GM11168 (cell line): ENCODE results near the gene TENM3.

ENCODE experiments used
- in situ Hi-C: fragments of 300-500 bp; cut with MboI; formaldehyde crosslinking; loops from one replicate; pipeline ENCODE4 v1.12.0; 2022; ENCODE audit warnings: low sequenced_read_pairs; ENCODE audit not compliant: unreplicated experiment

The TENM3 gene

DNA sequence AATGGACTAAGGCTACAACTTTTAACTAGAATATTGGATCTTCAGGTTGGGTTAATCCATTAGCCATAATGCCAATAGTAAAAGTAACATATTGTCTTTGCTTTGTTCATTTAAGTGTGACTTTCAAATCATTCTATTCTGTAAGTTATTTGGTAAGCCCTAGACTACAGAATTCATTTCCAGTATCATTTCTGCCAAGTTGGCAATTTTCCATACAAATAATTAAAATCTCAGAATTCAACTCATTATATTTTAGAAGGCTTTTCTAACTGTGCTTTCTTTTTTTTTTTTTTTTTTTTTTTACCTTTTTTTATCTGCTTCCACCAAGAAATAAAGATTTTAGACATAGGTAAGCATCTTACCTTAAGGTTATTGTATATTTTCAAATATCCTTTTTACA, 500.6 kb downstream of the TENM3 start:
- in situ Hi-C loops = no loop called here

DNA sequence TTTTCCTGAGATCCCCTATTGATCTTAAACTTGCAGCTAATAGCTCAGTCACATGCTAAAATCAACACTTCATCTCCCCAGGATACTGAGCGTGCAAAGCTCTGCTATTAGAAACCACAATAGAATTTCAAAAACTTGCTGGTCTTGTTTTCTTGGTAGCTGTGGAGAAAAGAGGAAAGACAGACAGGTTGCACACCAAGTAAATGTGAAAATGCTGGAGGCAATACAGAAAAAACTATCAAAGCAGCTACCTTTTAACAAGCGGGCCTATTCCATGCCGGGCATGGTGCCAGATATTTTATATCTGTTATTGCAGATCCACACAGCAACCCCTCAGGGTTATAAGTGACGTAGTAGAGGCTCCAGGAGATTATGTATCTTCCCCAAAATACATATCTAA, 502.0 kb downstream of the TENM3 start:
- in situ Hi-C loops = no loop called here

DNA sequence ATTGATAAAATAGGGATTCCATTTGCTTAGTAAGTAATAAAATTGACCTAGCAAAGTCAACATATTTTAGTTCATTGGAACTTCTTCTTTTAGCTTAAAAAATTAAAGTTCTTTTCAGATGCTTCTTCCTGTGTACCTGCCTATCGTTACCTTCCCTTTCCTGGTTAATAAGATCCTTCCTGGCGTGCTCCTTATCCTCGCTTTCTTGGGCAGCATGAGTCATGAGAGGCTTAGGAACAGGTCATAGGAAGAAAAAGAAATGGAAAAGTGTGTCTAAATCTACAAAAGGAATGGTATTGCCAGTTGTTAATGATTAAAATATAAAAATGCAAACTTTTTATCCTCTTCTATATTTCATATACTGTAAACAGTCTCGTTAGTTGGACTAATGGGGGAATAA, 503.7 kb downstream of the TENM3 start:
- in situ Hi-C loops = no loop called here

DNA sequence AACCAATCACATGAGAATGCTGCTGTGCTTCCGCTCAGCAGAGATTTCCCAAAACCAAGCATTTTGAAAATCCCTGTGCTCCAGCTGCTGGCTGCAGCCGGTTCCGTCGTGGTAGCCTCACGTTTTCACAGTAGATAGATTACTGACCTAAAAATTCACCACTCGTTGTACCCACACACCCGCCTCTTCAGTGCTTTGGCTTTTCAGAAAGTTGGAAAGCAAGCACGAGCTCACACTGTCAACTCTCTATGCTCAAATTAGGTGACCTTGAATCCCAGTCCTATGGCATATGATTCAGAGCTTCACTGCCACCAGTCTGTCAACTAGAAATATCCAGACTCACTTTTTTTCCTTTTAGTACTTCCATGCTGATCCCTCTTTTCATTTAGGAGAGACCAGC, 505.1 kb downstream of the TENM3 start:
- in situ Hi-C loops = no loop called here

DNA sequence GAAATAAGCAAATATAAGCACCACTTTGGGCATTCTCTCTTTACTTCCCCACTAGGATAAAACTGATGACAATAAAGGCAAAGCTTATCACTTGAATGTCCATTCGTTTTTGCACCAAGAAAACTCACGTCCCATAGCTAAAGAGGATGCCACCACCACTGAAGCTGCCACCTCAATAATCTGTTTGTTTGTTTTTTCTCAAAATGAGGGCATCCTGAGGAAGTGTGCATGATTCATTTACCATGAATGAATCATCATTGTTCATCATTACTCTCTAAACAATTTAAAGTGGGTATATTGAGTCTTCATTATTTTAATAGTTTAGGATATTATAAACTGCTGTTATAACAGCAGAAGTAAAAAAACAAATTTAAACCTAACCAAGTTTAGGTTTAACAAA, 505.7 kb downstream of the TENM3 start:
- in situ Hi-C loops = no loop called here

DNA sequence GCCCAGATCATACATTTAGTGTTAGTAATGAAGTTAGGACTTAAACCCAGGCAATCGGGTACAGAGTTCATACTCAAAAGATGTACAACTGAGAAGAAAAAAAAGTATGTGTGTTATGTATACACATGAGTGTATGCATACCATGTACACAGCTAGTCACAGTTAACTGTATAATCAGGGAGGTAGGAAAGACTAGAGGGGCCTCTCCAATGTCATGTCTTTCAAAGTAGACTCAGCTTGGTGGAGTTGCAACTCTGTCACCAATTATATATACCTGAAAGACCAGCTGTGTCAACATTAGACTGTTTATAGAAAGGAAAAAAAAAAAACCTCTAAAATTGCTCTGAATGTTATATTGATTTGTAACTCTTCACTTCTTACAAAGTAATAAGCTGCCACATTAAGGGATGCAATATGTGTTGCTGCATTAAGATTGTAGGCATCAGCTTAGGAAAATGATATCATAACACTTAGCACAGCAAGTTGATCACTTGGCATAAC, 506.5 kb downstream of the TENM3 start:
- in situ Hi-C loops = no loop called here

DNA sequence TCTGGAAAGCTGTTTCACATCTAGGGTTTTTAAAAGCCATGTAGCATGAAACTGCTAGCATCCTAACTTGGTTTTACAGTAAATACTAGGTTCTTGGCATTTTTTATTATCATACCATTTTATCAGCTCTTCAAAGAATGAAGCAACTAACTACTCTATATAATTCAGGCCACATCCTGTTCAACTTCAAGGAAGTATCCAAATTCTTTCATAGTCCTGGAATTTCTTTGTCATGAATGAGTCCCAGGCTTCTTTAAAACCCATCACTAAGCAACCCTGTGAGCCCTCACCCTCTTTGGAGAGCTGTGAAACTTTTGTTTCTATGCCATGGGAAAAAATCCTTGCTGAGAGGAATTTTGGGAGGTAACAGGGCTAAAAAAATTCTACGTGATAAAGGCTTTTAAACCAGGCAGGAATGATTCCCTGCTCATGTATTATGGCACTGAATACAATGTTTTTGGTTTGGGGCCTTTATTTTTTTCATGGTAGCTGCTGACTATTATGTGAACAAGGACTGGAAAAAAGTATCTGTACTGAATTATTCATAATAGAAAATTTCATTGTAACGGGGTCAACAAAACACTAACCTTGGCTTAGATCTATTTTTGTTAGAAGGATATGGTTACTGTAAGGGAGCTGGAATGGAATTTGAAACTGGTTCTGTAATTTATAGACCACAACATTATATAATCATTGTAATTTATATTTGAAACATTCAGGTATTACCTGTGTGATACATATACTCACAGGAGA, 509.1 kb downstream of the TENM3 start:
- in situ Hi-C loops = no loop called here

DNA sequence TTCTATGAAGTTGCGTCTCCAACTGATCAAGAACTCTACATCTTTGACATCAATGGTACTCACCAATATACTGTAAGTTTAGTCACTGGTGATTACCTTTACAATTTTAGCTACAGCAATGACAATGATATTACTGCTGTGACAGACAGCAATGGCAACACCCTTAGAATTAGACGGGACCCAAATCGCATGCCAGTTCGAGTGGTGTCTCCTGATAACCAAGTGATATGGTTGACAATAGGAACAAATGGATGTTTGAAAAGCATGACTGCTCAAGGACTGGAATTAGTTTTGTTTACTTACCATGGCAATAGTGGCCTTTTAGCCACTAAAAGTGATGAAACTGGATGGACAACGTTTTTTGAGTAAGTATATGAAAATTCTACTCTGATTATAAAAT, 511.7 kb downstream of the TENM3 start:
- in situ Hi-C loops = no loop called here

DNA sequence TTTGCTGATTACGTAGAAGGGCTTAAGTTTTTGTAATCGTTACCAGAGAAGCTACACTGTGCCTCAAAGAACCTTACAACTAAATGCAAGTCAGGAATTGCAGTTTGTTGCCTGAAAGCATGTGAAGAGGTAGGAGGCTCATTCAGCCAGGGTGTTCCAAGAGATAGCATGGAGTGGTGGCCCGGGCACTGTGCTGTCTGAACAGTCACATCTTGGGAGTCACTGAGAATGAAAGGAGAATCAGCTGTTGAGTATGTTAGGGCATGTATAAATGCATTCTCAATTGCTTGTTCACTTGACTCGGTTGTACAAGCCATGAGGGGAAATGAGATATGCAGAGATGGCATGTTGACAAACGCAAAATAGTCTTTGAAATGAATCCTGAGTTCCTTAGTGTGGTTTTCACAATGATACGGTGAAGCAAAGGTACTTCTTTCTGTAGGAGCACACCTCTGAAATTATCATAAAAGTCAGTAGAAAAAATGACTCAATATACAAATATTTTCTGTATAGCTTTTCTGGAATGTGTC, 513.0 kb downstream of the TENM3 start:
- in situ Hi-C loops = no loop called here

DNA sequence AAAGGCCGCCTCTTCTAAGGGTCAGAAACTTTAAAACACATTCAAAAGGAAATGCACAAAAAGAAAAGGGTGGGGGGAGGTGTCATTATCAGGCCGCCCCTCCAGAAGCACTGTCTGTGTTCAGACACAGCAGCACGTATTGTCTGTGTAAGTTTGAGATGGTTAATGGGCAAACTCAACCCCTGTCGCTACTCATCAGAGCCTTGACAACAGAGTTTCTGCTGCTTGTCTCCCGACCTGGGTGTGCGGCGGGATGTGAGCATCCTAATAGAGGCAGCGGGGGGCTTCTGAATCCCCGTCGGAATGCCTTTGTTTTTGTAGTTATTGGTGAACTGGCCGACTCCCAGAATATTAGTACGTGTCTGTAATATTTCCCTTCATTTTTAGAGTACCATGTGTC, 515.1 kb downstream of the TENM3 start:
- in situ Hi-C loops = no loop called here

DNA sequence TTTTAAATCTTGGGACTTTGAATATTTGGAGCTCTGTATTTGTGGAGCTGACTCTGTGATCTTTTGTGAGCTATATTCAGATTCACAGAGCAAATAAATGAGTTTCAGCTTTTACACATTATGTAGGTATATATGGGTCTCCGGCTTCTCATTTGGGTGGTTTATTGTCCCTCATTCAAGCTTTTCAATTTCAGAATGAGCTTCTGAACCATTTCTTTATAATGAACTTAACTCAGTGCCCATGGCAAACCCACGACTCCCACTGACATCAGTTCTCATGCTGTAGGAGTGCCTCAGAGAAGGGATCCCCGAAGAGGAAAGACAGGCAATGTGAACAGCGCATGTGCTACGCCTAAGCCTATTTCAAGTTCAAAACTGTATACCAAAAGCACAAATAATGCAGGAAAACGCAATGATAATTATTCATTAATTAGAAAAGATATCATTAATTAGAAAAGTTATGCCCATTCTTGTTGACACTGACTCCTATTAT, 517.4 kb downstream of the TENM3 start:
- in situ Hi-C loops = no loop called here

DNA sequence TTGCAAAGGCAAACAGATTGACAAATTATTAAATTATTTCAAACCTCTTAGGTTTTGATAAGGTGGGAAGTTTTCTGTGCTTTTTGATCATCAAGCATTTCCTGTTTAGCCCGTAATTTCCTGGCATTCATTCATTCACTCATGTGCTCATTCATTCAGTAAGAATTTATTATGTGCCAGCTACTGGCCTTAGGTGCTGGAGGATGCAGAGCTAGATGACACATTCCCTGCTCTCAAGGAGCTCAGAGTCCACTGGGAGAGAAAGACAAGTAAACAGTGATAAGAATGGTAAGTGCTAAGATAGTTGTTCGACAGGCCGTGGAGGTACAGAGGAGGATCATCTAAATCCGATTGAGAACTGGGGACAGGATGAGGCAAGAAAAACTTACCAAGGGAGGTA, 520.9 kb downstream of the TENM3 start:
- in situ Hi-C loops = no loop called here

DNA sequence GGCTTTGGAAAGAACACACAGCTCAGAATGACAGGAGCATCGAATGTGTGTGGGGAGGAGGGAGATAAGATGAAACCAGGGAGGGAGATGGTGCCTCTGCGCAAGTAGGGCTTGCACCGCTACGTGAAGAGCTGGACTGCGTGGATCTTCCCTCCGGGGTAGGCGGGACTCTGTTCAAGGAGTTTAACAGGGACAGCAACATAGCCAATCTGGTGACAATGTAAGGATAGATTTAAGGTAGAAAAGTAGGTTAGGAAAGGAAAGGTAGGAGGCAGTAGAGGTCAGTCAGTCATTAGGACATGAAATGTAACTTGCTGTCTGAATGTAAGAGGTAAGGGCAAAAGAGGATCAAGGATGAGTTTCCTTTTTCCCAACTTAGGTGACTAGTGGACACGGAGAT, 521.4 kb downstream of the TENM3 start:
- in situ Hi-C loops = no loop called here

DNA sequence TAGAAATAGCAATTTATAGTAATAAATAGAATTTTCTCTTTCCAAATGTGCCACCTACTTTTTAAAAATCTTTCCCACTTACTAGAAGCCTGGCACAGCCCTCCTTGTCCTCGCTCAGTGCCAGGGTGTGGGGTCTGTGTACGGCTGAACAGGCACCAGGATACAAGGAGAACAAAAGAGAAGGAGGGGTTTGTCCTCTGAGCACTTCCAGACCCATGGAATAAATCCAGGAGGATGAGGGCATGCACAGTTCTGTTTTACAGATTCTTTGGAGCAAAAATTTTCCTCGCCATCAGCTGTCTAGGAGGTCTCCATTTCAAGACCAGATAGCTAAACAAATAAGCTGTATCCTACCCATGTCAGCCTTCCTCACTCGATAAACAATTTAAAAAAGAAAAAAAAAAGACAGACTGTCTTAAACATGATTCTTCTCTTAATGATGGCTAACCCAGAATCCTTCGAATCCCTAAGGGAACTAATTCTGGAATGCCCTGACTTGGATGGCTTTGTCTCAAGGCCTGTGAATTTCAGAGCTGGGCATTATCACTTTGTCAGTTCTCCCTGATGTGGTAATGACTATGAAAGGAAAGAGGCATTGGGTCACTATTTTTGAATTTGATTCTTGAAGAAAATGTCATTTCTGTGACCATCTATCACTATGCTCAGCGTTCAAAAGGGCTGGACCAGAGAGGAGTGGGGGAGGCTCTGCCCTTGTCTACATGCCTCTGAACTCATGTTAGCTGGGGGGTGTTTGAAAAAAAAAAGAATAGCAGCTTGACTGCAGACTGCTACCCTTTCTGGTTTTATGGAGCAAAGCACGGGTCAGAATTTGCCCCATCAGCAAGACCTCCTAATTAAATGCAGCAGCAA, 523.0 kb downstream of the TENM3 start:
- in situ Hi-C loops = no loop called here

DNA sequence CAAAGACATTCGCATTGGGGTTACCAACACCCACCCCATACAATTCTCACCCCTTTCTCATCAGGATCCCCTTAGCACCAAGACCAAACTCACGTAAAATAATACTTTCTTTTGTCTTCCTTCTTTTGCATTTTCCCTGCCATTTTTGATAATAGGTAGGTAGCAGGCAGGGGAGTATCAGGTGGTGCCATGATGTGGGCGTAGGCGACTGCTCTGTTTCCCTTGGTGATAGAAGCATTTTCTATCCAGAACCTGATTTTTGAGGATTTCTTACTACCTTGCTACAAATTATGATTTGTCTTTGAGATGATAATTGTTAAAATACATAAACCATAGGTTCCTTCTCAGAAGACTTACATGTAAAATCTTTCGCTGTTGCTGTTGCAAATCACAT, 523.7 kb downstream of the TENM3 start:
- in situ Hi-C loops = no loop called here

DNA sequence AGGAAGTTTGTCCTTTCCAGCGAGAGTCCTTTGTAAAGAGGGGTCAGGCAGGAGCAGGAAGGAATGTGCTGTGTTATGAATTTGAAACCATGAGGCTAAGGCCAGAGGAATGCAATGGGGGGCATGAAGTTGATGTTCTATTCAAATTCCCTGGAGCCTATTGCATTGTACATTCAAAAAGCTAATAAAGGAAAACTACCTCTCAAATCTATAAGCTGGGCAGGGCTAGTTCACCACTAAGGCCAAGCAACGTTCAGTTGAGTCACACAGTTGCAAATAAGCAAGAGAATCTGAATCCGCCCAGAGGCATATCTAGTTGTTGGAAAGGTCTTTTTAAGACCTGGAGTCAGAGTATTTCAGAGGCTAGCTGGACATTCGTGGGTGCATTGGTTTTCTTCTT, 525.6 kb downstream of the TENM3 start:
- in situ Hi-C loops = no loop called here

DNA sequence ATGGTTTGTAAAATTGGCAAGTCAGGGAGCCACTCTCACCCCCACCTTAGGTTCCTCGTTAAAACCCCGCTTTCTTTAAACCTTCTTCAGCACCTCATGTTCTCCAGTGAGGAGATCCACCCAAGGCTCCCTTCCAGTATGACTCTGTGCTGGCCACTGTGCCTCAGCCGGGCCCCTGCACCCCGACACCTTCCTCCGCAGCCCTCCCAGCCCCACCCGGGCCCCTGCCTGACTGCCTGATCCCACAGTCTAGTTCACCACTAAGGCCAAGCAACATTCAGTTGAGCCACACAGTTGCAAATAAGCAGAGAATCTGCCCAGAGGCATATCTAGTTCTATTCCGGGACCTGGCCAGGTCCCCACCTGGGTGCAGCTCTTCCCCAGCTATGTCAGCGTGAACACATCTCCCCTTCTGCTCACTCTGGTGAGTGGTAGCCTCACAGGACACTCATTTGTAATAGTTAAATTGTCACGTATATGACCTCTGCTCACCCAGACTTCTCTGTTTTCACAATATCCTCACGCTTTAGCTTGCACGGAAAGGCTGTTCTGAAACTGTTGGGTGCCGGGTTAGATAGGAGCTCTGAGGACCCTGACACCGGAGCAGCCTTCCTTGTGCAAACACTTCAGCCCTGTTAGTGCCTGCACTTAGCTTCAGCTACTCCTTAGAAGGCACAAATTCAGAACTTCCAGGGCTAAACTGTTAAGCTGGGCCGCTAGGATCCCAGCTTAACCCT, 527.2 kb downstream of the TENM3 start:
- in situ Hi-C loops = no loop called here

DNA sequence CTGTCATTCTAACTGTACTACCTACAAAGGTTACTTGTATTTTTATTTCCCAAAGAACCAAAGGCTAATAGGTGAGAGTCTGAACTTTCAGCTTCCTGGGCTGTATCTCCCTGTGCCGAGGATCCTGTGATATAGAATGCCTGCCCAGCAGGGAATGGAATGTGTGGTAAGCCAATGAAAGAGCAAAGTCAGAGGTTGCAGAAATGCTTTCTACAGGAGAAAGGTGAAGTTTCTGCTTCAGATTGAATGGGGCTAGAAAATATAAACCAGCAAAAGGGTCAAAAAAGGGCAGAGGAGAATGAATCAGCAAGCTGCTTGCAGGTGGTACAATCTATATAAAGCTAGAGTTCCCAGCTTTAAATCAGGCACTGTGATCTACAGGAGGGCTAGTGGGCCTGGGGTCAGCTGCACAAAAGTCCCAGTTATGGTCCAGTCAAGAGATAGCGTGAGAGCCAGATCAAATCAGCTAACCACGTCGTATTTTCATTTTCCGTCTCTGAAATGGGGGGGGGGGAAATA, 527.9 kb downstream of the TENM3 start:
- in situ Hi-C loops = no loop called here

DNA sequence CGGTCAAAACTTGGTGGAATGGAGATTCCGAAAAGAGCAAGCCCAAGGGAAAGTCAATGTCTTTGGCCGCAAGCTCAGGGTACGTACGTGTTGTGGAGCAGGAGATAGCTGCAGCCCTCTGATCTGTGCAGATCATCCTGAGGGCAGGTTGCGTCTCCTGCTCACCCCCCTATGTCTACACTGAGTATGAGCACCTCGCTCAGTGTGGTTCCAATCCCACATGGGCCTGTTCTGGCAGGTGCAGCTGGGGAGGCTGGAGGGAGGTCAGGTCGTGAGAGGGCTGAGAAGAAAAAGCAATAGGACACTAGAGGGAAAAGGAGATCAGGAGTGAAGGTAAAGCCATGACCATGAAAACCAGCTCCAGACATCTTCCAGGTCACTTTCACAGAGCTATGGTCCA, 531.9 kb downstream of the TENM3 start:
- in situ Hi-C loops = no loop called here

DNA sequence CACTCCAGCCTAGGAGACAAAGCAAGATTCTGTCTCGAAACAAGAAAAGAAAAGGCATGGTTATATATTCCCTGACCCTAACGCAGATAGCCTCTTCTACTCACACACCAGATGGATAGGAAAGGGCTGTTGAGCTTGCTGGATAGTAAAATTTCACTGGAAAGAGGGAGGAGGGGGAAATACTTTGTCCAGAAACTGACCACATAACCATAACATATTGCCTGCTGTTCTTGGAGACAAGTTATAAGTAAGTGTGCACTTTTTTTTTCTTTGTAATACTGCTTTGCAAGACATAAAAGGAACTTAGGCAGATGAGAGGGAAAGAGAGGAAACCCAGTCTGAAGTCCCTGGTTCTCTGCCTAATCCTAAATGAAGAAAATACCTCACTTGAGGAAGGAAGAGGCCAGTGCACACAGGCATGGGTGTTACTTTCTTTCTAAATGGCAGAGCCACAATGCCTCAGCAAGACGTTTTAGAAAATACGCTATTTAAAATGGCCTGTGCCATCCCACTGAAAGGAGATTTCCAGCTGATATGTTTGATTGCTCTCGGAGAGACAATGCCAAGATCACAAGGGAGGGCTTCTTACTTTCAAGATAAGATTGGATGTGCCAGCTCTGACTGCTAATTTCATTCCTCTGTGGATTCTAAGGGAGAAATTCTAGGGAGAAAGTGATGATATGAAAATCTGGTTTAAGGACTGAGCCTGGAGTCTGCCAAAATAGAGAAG, 533.3 kb downstream of the TENM3 start:
- in situ Hi-C loops = no loop called here
